SU-DHL-6 (cell line): Measurements from ENCODE around the gene PTPRG.

Experiments used
- H2AFZ ChIP-seq: fragments of 200-600 bp; sonication (generic); 2 replicates; pipeline ENCODE4 v1.6.1; 2014; ENCODE audit warnings: low read depth, mild to moderate bottlenecking, moderate library complexity, mixed read lengths, antibody characterized with exemption, low read length; ENCODE audit not compliant: severe bottlenecking
- H3F3A ChIP-seq: fragments of 200-600 bp; shearing (Covaris generic); 2 replicates; pipeline ENCODE4 v1.6.0; 2016; ENCODE audit warnings: antibody characterized with exemption, mild to moderate bottlenecking; ENCODE audit not compliant: insufficient read depth
- H3K27ac ChIP-seq: fragments of 200-600 bp; sonication (generic); 2 replicates; pipeline ENCODE4 v1.5.1; 2016; ENCODE audit warnings: low read depth, mild to moderate bottlenecking, low read length, moderate library complexity, mixed read lengths
- H3K27me3 ChIP-seq: fragments of 200-600 bp; sonication (generic), shearing (Covaris generic); 2 replicates; pipeline ENCODE4 v1.6.0; 2014; ENCODE audit warnings: mild to moderate bottlenecking, low read length
- H3K36me3 ChIP-seq: fragments of 200-600 bp; sonication (generic); 2 replicates; pipeline ENCODE4 v1.6.1; 2014; ENCODE audit warnings: mild to moderate bottlenecking, low read length, mixed read lengths
- H3K4me2 ChIP-seq: fragments of 300-600, 200-600 bp; shearing (Covaris generic), sonication (generic); 2 replicates; pipeline ENCODE4 v1.6.0; 2014; ENCODE audit warnings: low read length, low read depth, mild to moderate bottlenecking; ENCODE audit not compliant: poor library complexity, severe bottlenecking
- H3K4me3 ChIP-seq: fragments of 200-600 bp; sonication (generic); 2 replicates; pipeline ENCODE4 v1.5.1; 2014; ENCODE audit warnings: antibody characterized with exemption, low read length, mild to moderate bottlenecking, mixed read lengths; ENCODE audit not compliant: insufficient read depth, poor library complexity, severe bottlenecking
- H3K79me2 ChIP-seq: fragments of 200-600 bp; sonication (generic); 2 replicates; pipeline ENCODE4 v1.6.1; 2014; ENCODE audit warnings: mild to moderate bottlenecking, low read length, moderate library complexity; ENCODE audit not compliant: insufficient read depth
- H3K9ac ChIP-seq: fragments of 200-600 bp; sonication (generic); 2 replicates; pipeline ENCODE4 v1.7.0; 2014; ENCODE audit warnings: mild to moderate bottlenecking, low read length
- H3K9me2 ChIP-seq: fragments of 200-600 bp; sonication (generic); replicated peaks from 2 replicates; pipeline ENCODE4 v1.6.1; 2014; ENCODE audit warnings: low read length; ENCODE audit not compliant: insufficient read depth
- H3K9me3 ChIP-seq: fragments of 200-600 bp; sonication (generic); 2 replicates; pipeline ENCODE4 v1.6.1; 2014; ENCODE audit warnings: low read length, mixed read lengths; ENCODE audit not compliant: insufficient read depth
- H4K20me1 ChIP-seq: fragments of 200-600 bp; sonication (generic); 2 replicates; pipeline ENCODE4 v1.6.1; 2014; ENCODE audit warnings: low read depth, mild to moderate bottlenecking, antibody characterized with exemption, low read length, moderate library complexity, mixed read lengths
- EZH2phosphoT487 ChIP-seq: fragments of 200-600 bp; sonication (generic), shearing (Covaris generic); conservative IDR thresholded peaks from 2 replicates; pipeline ENCODE4 v1.6.1; 2018; ENCODE audit warnings: mild to moderate bottlenecking, antibody characterized with exemption, low read length, moderate library complexity, mixed read lengths
- TF ChIP-seq, protein P1 (sequence below): fragments of 200-600 bp; sonication (generic); IDR thresholded peaks from one replicate; pipeline ENCODE4 v1.5.1; 2017; ENCODE audit warnings: antibody characterized with exemption, mild to moderate bottlenecking, low read length, moderate library complexity; ENCODE audit not compliant: insufficient read depth, poor library complexity, severe bottlenecking

The PTPRG gene

GRCh38 chr3:61871644-61872043, 310.3 kb downstream of the PTPRG start:
- H3K4me3 ChIP-seq = no peak overlapping the region
- TF ChIP-seq, protein P1, sequence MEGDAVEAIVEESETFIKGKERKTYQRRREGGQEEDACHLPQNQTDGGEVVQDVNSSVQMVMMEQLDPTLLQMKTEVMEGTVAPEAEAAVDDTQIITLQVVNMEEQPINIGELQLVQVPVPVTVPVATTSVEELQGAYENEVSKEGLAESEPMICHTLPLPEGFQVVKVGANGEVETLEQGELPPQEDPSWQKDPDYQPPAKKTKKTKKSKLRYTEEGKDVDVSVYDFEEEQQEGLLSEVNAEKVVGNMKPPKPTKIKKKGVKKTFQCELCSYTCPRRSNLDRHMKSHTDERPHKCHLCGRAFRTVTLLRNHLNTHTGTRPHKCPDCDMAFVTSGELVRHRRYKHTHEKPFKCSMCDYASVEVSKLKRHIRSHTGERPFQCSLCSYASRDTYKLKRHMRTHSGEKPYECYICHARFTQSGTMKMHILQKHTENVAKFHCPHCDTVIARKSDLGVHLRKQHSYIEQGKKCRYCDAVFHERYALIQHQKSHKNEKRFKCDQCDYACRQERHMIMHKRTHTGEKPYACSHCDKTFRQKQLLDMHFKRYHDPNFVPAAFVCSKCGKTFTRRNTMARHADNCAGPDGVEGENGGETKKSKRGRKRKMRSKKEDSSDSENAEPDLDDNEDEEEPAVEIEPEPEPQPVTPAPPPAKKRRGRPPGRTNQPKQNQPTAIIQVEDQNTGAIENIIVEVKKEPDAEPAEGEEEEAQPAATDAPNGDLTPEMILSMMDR = no peak
- no peak for TF ChIP-seq EZH2phosphoT487
- no peak overlapping the region for H3K9ac ChIP-seq
- H3K79me2 ChIP-seq = no peaks in the 10 kb centered on the region
- H3K36me3 ChIP-seq = no peaks in the 10 kb centered on the region
- H3F3A ChIP-seq = no peaks in the 10 kb centered on the region
- H3K9me2 ChIP-seq = no peaks in the 10 kb centered on the region
- H3K9me3 ChIP-seq = no peaks in the 10 kb centered on the region
- no peak overlapping the region for H3K4me2 ChIP-seq
- H2AFZ ChIP-seq = no peak overlapping the region
- no peak overlapping the region for H3K27ac ChIP-seq
- no peaks in the 10 kb centered on the region for H4K20me1 ChIP-seq
- H3K27me3 ChIP-seq = no peaks in the 10 kb centered on the region

GRCh38 chr3:61872077-61872706, 310.8 kb downstream of the PTPRG start:
- Histone ChIP-seq H3K9me3 (no peaks in the 10 kb centered on the region), H3K9ac (no peak overlapping the region)

DNA sequence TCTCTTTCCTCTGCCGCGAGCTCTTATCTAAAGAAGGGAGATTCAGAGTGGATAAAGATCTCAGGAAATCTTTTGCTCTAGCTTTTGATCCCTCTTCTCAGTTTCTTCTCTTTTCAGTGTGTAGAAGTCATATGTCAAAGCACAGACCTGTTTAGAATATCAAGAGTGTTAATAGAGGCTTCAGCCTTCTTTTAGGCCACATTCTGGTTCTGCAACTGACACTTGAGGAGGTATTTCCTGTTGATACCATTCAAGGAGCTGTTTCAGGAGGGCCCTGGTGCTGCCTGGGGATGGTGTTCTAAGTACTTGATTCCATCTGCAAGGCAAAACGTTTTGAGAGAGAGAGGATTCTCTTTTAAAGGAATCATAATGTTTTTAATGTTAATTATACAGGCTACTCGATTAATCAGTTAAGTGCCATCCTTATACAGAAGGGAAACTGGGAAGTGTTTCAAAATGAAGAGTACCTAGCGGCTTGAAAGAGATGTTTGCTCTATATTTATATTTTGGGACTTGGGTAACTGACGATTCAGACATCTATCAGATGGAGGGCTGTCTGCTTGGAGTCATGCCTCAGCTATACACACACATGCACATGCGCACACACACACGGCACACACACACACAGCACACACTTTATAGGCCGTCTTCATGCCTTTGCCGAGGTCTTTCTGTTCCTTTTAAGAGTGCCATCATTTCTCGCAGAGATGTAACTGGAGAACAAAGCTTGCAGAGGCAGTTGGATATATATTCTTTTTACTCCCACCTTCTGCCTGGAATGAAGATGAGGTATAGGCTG, 313.9 kb downstream of the PTPRG start:
- H3F3A ChIP-seq = no peaks in the 10 kb centered on the region
- no peak overlapping the region for H2AFZ ChIP-seq
- H3K79me2 ChIP-seq = no peaks in the 10 kb centered on the region
- TF ChIP-seq, protein P1 = no peak
- no peak for TF ChIP-seq EZH2phosphoT487
- no peaks in the 10 kb centered on the region for H4K20me1 ChIP-seq
- no peaks in the 10 kb centered on the region for H3K9me3 ChIP-seq
- no peaks in the 10 kb centered on the region for H3K36me3 ChIP-seq
- no peaks in the 10 kb centered on the region for H3K27me3 ChIP-seq
- H3K4me2 ChIP-seq = no peak overlapping the region
- no peak overlapping the region for H3K4me3 ChIP-seq
- H3K27ac ChIP-seq = no peak overlapping the region
- H3K9me2 ChIP-seq = no peaks in the 10 kb centered on the region
- H3K9ac ChIP-seq = no peak overlapping the region

More at GRCh38 chr3:61872077-61872706, 310.8 kb downstream of the PTPRG start:
- no peaks in the 10 kb centered on the region for H3K27me3 ChIP-seq
- TF ChIP-seq, protein P1 = no peak
- TF ChIP-seq EZH2phosphoT487 = no peak
- H3K27ac ChIP-seq = no peak overlapping the region
- no peaks in the 10 kb centered on the region for H4K20me1 ChIP-seq
- H3K79me2 ChIP-seq = no peaks in the 10 kb centered on the region
- no peaks in the 10 kb centered on the region for H3K36me3 ChIP-seq
- no peaks in the 10 kb centered on the region for H3K9me2 ChIP-seq
- H2AFZ ChIP-seq = no peak overlapping the region
- H3K4me2 ChIP-seq = no peak overlapping the region
- H3K4me3 ChIP-seq = no peak overlapping the region
- H3F3A ChIP-seq = no peaks in the 10 kb centered on the region
